Tongue (tissue), 2 donors: ENCODE data around the gene TAF4. TPM values are rescaled to one million over a fixed set of nuclear protein-coding genes. Genes with fewer than 3 reads are reported as not detected.
"Not testable (repeated sequence)": the region's sequence is repeated elsewhere in the genome, so short reads cannot be mapped to it uniquely, and the experiment has no call there.

Experiments
- DNase-seq: peaks from one replicate; pipeline ENCODE4 v3.0.0-alpha.2; 2015
- total RNA-seq: library from RNA; depleted of rRNA; stranded (reverse); fragments of >200 nt; gene quantifications from one replicate; pipeline ENCODE4 v1.2.3, GENCODE V29; 2014

The TAF4 gene
- total RNA-seq, 1 donor from 2014 or later: 18.5 TPM

- no peak for DNase-seq
Measured at GRCh38 chr20:62073323-62073722, 7.6 kb upstream of the TAF4 start.

- not testable (repeated sequence) for DNase-seq
Measured at GRCh38 chr20:62071669-62072430, 6.2 kb upstream of the TAF4 start.

DNA sequence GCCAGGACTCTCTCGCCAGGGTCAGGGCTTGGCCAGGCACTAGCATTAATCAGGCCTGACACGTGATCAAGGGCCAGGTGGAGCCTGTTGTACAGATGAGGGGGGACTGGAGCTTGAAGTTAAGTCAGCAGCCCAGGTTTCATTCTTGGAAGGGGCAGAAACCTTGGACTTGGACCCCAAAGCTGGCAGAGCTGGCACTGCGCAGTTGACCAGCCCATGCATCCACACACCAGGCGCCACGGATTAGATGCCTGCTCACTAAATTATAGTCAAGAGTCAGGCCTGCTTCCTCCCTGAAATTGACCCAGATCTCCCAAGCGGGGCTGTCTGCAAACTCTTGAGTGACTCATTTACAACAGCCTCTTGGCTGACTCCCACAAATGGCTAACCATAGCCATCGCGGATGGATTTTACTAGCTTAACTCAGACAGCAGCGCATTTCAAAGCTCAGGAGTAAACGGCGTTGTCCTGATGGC lies 4.1 kb upstream of the TAF4 start:
- DNase-seq: no peak

DNA sequence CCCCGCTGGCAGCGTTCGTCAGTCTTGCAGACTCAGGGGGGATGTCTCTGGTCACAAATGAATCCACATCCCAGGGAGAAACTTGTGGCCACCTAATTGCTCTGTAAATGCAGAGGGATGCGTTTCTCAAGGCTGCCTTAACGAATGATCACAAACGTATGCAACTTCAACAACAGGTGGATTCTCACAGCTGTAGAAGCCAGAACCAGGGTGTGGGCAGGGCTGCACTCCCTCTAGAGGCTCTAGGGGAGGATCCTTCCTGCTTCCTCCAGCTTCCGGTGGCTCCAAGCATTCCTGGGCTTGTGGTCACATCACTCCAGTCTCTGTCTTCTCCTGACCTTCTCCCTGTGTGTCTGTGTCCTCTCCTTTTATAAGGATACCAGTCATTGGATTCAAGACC lies 3.3 kb upstream of the TAF4 start:
- no peak for DNase-seq

DNA sequence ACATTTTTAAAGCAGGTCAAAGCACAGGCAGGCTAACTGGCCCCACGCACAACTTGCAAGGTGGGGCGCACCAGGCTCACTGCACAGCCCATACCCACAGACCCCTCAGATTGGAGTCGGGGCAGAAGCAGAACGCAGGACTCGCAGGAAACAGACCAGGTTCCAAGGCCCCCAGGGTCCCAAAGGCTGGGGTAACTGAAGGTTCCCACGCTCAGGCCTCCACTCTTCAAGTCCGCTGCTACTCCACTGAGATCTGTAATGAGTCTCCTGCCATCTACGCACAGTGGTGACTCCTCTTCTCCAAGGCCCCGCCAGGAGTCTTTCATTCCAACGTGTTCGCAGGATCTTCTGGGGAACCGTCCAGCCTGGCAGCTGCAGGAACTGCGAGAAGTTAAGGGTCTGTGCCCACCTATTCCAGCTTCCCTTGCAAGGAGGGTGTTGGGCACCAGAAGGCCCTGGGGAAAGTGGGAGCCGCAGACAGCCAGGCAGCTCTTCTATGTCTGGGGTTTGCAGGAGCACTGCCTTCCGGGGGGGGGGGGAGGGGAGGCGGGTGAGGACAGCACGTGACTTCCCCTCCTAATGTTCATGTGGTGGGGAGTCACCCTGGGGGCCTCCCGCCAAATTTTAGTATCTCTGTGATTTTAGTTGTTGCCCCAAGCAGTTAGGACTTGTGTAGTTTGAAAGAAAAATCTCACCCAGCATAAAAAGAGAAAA lies 2.0 kb upstream of the TAF4 start:
- no peak for DNase-seq

DNA sequence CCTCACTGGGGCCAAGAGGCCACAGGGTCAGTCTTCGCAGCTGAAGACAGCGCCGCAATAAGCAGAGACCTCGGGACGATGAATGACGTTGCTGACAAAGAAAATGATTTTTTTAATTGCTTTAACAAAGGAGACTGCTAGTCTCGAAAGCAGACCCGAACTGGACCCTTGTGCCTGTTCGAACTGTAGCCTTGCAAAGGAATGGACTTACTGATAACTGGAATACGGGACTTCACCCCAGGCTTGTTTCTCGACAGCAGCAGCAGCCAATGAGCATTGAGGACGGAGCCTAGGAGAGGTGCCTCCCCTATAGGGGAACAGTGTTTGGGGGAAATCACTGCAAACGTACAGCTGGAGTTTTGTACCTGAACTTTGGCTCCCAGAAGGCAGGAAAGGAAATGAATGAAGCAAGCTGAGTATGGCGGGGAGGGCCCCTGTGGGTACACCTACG lies 1.3 kb upstream of the TAF4 start:
- peak; percentile 56 for DNase-seq

DNA sequence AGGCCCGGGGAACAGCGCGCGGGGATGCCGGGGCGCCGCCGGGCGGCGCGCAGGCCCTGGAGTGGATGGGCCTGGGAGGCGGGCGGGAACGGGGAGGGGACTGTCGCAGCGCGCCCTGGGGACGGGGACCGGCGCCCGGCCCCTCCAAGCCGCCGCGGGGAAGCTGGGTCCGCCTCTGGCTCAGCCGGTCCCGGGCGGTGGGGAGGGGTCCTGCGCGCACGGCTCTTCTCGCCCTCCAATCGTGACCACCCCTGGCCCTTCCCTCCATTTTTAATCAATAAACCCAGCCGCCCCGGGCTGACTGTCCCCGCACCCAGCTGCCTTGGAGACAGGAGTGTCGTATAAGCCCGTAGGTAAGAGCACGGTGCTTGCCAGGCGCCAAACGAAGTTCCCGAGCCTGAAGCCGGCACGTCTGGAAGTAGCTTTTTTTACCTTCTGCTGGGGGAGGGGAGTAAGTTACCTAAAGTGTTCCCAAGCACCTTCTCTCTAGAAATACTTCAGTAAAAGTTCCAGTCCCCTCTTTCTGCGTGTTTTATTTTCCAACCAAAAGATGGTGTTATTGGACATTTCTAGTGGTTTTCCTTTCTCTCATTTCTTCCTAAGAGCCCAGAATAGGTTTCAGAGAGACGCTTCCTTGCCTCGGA lies 780 bp upstream of the TAF4 start:
- peak; percentile 76 for DNase-seq

DNA sequence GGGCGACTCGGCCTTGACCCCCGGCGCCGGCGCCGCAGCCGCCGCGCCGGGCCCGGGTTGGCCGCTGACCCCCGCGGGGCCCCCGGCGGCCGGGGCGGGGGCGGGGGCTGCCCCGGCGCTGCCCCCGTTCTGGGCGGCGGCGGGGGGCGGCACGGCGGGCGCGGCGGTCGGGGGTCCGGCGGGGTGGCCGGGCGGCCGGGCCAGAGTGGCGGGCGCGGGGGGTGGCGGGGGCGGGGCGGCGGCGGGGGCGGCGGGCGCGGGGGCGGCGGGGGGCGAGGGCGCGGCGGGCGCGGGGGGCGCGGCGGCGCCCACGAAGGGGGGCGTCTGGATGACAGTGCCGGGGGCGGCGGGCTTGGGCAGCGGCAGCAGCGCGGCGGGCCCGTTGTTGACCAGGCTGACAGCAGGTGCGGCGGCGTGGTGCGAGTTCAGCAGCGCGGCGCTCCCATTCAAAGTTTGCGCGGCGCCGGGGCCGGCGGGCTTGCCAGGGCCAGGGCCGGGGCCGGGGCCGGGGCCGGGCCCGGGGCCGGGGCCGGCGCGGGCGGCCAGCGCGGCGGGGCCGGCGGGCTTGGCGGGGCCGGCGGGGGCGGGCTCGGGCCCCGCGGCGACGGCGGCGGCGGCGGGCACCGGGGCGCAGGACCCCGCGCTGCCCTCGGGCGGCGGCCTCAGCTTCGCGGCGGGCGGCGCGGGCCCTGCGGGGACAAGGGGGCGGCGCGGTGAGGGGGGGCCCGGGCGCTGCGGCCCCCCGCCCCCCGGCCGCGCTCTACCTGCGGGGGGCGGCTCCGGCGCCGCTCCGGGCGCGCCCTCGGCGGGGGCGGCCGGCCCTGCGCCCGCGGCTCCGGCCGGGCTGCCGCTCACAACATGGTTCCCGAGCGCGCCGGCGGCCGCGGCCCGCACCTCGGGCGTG lies 659 bp downstream of the TAF4 start:
- DNase-seq: no peak

DNA sequence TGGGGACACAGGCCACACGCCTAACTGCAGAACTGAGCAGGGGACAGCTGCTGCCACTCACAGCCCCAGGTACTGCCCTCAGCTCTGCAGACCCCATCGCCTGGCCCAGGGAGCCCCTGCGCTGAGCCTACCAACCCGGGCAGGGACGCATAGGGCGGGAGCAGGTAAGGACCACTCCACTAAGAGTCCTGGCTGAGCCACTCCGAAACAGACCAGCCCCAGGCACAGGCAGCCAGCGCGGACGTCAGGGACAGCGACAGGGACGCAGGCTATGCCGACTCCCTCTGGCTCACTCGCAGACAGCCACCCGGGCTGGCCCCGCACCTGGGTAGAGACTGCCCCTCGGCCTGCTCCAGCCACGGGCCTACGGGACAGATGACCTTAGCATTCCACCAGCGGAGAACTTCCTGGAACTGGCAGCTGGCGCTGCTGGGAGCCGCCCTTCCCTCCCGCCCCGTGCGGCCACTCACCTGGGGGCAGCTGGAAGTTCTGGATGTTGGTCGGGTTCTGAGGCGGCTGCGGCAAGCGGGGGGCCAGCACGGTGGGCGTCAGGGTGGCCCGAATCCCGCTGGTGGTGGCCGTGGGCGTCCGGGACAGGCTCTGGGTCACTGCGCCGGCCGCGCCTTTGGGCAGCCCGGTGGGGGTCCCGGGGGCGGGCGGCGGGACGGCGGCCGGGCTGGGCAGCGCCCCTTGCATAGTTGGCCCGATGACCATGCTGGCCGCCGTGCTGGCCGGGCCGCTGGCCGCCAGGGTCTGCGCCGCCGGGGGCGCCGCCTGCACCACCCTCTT lies 1.5 kb downstream of the TAF4 start:
- peak; percentile 32 for DNase-seq

- DNase-seq: peak; percentile 76
Measured at GRCh38 chr20:62063315-62063980, 2.2 kb downstream of the TAF4 start.

DNA sequence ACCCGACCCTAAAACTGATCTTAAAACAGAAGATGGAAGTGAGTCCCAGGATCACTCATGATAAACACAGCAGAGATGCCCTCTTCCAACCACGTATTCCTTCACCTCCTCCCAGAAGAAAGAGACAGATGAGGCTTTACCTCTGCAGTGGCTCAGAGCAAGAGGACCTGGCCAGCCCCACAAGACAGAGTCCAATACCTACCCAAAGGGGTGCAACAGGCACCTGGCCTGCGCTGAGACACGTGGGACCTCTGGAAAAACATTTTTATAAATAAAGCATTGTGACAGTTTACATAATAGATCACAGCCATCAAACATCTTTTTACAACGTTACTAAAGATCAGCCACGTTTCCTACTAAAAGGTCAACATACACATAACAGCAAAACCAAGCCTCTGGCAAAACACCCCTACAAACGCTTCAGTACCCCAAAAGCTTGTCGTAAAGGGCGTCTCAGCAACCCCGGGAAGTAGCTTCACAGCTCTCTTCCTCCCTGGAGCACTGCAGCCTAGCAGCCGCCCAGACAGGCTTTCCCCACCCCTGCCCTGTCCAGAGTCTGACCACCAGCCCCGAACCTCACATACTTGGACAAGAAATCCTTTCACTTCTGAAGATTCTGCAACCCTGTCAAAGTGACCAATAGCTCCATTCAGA lies 2.9 kb downstream of the TAF4 start:
- no peak for DNase-seq

DNA sequence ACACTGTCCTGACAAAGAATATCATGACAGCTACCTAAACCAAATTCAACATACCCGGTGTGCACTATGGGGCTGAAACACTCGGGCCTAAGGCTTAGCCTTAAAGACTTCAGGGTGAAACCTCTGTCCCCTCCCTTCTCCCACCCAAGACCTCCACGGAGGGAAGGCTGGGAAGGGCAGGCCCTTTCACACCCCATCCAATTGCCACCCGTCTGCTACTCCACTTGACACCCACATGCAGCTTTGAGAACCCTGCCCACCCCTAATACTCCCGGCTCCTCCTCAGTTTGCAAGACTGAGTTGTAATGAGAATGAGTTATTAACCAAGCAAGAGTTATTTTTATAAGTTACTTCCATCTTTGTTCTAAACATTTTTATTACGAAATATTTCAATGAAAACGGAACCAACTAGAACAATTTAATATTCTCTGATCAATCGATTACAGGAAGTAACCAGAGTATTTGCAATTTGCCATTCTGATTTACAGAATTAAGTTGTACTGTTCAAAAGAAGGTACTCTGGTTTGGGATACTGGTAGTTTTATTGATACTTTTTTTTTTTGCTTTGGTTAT lies 3.7 kb downstream of the TAF4 start:
- DNase-seq: no peak

DNA sequence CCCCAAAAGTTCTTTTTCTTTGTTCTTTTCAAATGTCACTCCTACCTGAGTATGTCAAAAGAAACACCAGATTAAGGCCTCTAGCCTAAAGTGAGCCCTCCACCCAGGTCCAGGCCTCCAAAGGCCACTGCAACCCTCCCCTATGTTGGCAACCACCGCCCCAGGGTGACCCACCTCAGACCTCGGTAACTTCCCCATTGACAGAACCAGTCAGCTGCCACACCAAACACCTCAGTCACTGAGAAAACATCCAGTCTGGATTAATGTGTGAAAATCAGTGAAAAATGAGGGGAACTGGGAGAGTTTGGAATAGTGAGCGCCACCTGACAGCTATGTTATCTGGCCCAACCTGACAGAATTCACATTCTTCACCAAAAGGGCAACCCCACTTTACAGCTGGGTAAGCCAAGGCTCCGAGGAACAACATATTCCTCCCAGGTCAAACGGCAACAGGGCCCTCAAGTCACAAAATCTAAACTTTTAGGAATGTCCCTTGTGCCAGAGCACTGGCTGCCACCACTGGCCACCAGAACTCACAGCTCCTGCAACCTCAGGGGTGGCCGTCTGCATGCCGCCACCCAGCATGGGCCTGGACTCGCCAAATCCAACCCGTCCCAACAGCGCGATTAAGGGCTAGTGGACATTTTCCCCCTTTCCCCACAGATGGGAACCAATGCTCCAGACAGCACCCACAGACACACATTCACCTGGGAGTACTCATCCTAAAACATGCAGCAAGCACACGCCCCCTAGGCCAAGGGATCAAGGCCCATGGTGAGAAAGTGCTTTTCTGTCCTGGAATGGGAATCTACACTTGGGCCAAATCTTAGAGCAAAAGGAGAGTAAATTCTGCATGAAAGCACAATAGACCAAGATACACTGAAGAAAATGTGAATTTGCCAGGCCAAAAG lies 4.8 kb downstream of the TAF4 start:
- DNase-seq: no peak

DNA sequence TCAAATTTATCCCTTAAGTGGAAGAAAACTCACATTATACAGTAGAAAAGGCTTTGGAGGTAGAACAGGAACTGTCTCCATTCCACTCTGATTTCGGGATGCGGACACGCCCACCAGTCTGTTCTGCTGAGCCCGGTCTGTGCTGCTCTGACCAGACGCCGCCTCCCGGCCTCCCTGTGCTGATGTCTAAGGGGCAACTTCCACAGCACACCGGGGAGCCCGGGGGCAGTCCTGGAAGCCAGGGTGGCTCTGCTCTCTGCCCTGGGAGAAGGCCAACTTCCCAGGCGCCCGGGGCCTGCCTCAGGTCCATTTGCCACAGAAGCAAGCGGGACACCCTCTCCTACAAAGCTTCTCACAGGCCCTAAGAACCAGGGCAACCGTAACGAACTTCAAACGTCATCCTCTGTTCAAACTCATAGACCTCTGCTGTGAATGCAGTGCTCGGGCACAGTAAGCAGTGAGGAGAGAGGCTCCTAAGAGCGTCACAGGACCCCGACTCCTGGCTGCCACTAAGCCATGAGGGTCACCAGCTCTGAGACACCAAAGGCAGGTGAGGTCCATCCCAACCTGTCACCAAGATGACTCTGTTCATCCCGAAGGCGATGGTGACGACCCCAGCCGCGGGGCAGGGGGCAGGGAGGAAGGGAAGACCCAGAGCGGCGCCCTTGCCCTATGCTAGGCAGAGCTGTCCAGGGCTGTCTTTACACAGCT lies 5.6 kb downstream of the TAF4 start:
- DNase-seq: no peak

DNA sequence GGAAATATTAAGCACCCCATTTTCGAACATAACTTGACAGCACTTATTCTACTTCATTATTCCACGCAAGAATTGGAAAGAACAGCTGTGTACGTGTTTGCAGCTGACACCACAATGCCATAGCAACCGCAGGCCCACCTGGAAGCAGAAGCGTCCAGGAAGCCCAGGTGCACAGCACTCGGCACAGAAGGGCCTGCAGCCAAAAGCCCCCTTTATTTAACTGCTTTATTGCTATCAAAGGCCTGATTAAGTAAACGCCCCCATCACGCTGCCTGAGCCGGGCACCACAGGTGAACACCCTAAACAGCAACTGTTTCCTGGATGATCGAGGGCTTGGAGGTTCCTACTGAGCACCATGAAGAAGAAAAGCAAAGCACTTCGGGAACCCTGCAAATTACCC lies 6.3 kb downstream of the TAF4 start:
- no peak for DNase-seq

GRCh38 chr20:62058941-62059340 lies 6.7 kb downstream of the TAF4 start:
- no peak for DNase-seq

GRCh38 chr20:62056975-62057374 lies 8.7 kb downstream of the TAF4 start:
- no peak for DNase-seq

GRCh38 chr20:62056377-62056776 lies 9.3 kb downstream of the TAF4 start:
- no peak for DNase-seq
